Neural progenitor cell (in vitro differentiated cells): Measurements from ENCODE around the gene IRAK3.

Source experiments
- EZH2 ChIP-seq: fragments of 200-600 bp; sonication (generic); IDR thresholded peaks from 2 replicates; pipeline ENCODE4 v1.6.1; 2017; ENCODE audit warnings: antibody characterized with exemption, mild to moderate bottlenecking, moderate library complexity
- EZH2phosphoT487 ChIP-seq: fragments of 200-600 bp; sonication (generic); IDR thresholded peaks from 2 replicates; pipeline ENCODE4 v1.6.1; 2017; ENCODE audit warnings: antibody characterized with exemption
- TF ChIP-seq, protein P1 (sequence below): fragments of 200-600 bp; sonication (generic); IDR thresholded peaks from 2 replicates; pipeline ENCODE4 v1.5.1; 2017; ENCODE audit warnings: antibody characterized with exemption, mild to moderate bottlenecking

DNA sequence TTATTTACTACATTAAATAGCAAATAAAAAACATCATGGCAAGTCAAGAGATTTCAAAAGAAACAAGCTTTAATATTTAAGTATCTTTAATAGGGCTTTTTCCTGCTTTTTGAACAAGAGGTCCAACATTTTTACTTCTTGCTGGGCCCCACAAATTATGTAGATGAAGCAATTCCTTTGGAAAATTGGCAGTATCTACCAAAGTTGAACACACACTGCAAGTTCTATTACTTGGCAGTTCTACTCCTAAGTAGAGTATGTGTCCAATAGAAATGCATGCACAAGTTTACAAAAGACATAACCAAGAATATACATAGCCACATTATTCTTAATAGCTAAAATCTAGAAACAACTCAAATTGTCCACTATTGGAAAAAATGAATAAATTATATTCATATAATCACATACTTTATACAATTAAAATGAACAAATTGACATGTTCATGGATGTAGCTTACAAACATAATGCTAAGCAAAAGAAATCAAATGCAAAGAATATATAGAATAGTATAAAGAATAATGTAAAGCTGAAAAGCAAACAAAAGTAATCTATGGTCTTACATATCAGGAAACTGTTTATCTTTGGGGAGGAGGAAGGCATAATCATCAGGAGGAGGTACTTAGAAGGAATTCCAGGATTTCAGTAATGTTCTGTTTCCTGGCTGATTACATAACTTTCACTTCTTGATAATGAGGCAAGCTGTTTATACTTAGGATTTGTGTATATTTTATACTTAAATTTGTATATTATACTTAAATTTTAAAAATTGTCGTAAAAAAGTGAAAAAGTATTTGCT lies 12.7 kb upstream of the IRAK3 start:
- TF ChIP-seq, protein P1, sequence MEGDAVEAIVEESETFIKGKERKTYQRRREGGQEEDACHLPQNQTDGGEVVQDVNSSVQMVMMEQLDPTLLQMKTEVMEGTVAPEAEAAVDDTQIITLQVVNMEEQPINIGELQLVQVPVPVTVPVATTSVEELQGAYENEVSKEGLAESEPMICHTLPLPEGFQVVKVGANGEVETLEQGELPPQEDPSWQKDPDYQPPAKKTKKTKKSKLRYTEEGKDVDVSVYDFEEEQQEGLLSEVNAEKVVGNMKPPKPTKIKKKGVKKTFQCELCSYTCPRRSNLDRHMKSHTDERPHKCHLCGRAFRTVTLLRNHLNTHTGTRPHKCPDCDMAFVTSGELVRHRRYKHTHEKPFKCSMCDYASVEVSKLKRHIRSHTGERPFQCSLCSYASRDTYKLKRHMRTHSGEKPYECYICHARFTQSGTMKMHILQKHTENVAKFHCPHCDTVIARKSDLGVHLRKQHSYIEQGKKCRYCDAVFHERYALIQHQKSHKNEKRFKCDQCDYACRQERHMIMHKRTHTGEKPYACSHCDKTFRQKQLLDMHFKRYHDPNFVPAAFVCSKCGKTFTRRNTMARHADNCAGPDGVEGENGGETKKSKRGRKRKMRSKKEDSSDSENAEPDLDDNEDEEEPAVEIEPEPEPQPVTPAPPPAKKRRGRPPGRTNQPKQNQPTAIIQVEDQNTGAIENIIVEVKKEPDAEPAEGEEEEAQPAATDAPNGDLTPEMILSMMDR = no peak
- TF ChIP-seq EZH2 (no peak), EZH2phosphoT487 (no peak)
